Hepatocyte (in vitro differentiated cells): ENCODE data around the gene UBAP2L. TPM values are rescaled to one million over a fixed set of nuclear protein-coding genes. Genes with fewer than 3 reads are reported as not detected.
A peak's percentile ranks its signal among the peaks of the same experiment; 100 is the strongest.
"Not testable (repeated sequence)": the region's sequence is repeated elsewhere in the genome, so short reads cannot be mapped to it uniquely, and the experiment has no call there.

Source experiments
- DNase-seq: peaks from one replicate; pipeline ENCODE4 v3.0.0-alpha.2; 2016; ENCODE audit warnings: low spot score
- H2AFZ ChIP-seq: fragments of 200-600 bp; sonication (generic); 2 replicates; pipeline ENCODE4 v1.6.0; 2016; ENCODE audit warnings: antibody characterized with exemption, mild to moderate bottlenecking
- H3K27ac ChIP-seq: fragments of 200-600 bp; sonication (generic); 2 replicates; pipeline ENCODE4 v1.5.1; 2016; ENCODE audit warnings: mild to moderate bottlenecking
- H3K27me3 ChIP-seq: fragments of 200-600 bp; sonication (generic); 2 replicates; pipeline ENCODE4 v1.6.1; 2016
- H3K36me3 ChIP-seq: fragments of 200-600 bp; sonication (generic); replicated peaks from 2 replicates; pipeline ENCODE4 v1.5.1; 2016; ENCODE audit warnings: low read depth; ENCODE audit not compliant: insufficient read depth
- H3K4me1 ChIP-seq: fragments of 200-600 bp; sonication (generic); 2 replicates; pipeline ENCODE4 v1.5.1; 2016; ENCODE audit warnings: mild to moderate bottlenecking, moderate library complexity; ENCODE audit not compliant: insufficient read depth
- H3K4me2 ChIP-seq: fragments of 200-600 bp; sonication (generic); 2 replicates; pipeline ENCODE4 v1.6.0; 2016
- H3K4me3 ChIP-seq: fragments of 200-600 bp; sonication (generic); 2 replicates; pipeline ENCODE4 v1.5.1; 2016; ENCODE audit warnings: mild to moderate bottlenecking
- H3K79me2 ChIP-seq: fragments of 200-600 bp; sonication (generic); 2 replicates; pipeline ENCODE4 v1.6.0; 2017; ENCODE audit warnings: mild to moderate bottlenecking
- H3K9me2 ChIP-seq: fragments of 200-600 bp; sonication (generic); replicated peaks from 2 replicates; pipeline ENCODE4 v1.6.0; 2017; ENCODE audit warnings: mild to moderate bottlenecking; ENCODE audit not compliant: insufficient read depth
- H3K9me3 ChIP-seq: fragments of 200-600 bp; sonication (generic); 2 replicates; pipeline ENCODE4 v1.5.1; 2016; ENCODE audit warnings: low read depth, mild to moderate bottlenecking
- H4K20me1 ChIP-seq: fragments of 200-600 bp; sonication (generic); 2 replicates; pipeline ENCODE4 v1.6.0; 2016; ENCODE audit warnings: mild to moderate bottlenecking; ENCODE audit not compliant: insufficient read depth, poor library complexity, severe bottlenecking
- EZH2 ChIP-seq: fragments of 200-600 bp; sonication (generic); IDR thresholded peaks from 2 replicates; pipeline ENCODE4 v1.6.1; 2016; ENCODE audit warnings: antibody characterized with exemption, mild to moderate bottlenecking, borderline replicate concordance
- EZH2phosphoT487 ChIP-seq: fragments of 200-600 bp; sonication (generic); IDR thresholded peaks from one replicate; pipeline ENCODE4 v1.6.1; 2018; ENCODE audit warnings: antibody characterized with exemption, mild to moderate bottlenecking, low read depth, moderate library complexity; ENCODE audit not compliant: unreplicated experiment, severe bottlenecking
- WGBS: methylation state at CpG from one replicate; pipeline ENCODE4 v1.1.6; 2016; ENCODE audit warnings: low lambda C conversion rate; ENCODE audit errors: missing lambda C conversion rate; 5-methylcytosine and 5-hydroxymethylcytosine counted together
- polyA plus RNA-seq: library from polyadenylated mRNA; unstranded; fragments of >200 nt; fragmentation: Nextera tagmentation; extraction: Ambion mirVana; gene quantifications from 2 replicates; pipeline ENCODE4 v1.2.1, GENCODE V29; 2016
- total RNA-seq: library from RNA; depleted of rRNA; stranded (reverse); fragments of >200 nt; gene quantifications from 2 replicates; pipeline ENCODE4 v1.2.3, GENCODE V29; 2014
- TF ChIP-seq, protein P1 (sequence below): fragments of 200-600 bp; sonication (generic); IDR thresholded peaks from 2 replicates; pipeline ENCODE4 v1.5.1; 2016; ENCODE audit warnings: antibody characterized with exemption, mild to moderate bottlenecking; ENCODE audit not compliant: poor library complexity

The UBAP2L gene
- total and polyA plus RNA-seq, 2 experiments from 2014 or later = 103 to 119 TPM

DNA sequence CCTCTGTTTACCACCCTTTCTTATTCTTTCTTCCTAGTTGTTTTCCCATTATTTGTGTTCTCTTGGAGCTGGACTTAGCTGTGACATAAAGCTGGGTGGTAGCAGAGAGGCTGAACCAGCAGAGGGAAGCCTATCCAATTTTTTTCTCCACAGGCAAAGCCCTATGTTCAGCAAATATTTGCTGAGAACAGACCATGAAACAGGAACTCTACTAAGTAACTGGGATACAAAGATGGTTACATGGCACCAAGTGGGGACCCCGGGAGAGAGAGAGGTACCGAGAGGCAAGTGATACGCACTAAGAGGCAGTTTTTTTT lies 21.2 kb upstream of the UBAP2L start:
- no peaks in the 10 kb centered on the region for H3K27me3 ChIP-seq
- H3K27ac ChIP-seq = no peak overlapping the region
- H3K79me2 ChIP-seq = no peaks in the 10 kb centered on the region
- peak overlapping the region; percentile 49 for H2AFZ ChIP-seq
- TF ChIP-seq EZH2phosphoT487 (no peak), EZH2 (no peak)
- TF ChIP-seq, protein P1, sequence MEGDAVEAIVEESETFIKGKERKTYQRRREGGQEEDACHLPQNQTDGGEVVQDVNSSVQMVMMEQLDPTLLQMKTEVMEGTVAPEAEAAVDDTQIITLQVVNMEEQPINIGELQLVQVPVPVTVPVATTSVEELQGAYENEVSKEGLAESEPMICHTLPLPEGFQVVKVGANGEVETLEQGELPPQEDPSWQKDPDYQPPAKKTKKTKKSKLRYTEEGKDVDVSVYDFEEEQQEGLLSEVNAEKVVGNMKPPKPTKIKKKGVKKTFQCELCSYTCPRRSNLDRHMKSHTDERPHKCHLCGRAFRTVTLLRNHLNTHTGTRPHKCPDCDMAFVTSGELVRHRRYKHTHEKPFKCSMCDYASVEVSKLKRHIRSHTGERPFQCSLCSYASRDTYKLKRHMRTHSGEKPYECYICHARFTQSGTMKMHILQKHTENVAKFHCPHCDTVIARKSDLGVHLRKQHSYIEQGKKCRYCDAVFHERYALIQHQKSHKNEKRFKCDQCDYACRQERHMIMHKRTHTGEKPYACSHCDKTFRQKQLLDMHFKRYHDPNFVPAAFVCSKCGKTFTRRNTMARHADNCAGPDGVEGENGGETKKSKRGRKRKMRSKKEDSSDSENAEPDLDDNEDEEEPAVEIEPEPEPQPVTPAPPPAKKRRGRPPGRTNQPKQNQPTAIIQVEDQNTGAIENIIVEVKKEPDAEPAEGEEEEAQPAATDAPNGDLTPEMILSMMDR = no peak
- peak; percentile 41 for DNase-seq
- no peaks in the 10 kb centered on the region for H3K9me3 ChIP-seq
- H3K36me3 ChIP-seq = no peaks in the 10 kb centered on the region
- H3K4me2 ChIP-seq = peak overlapping the region; percentile 61
- WGBS = 85% methylated on average over 3 of the region's 3 CpGs
- no peaks in the 10 kb centered on the region for H3K9me2 ChIP-seq
- H3K4me1 ChIP-seq = no peaks in the 10 kb centered on the region
- H3K4me3 ChIP-seq = no peak overlapping the region
- no peaks in the 10 kb centered on the region for H4K20me1 ChIP-seq

DNA sequence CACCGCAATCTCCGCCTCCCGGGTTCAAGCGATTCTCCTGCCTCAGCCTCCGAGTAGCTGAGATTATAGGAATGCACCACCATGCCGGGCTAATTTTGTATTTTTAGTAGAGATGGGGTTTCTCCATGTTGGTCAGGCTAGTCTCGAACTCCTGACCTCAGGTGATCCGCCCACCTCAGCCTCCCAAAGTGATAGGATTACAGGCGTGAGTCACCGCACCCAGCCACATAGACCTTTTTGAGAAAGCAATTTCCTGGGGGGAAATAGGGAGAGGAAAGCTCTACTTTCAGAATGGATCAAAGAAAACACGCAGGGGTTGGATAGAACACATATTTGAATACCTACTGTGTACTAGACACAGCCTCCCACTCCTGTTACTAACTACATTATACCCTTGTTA lies 15.0 kb upstream of the UBAP2L start:
- not testable (repeated sequence) for H3K4me2 ChIP-seq, H3K9me2 ChIP-seq, H4K20me1 ChIP-seq, H3K4me3 ChIP-seq, DNase-seq, H3K36me3 ChIP-seq, H3K4me1 ChIP-seq, H3K27me3 ChIP-seq, H3K79me2 ChIP-seq, H3K27ac ChIP-seq, H2AFZ ChIP-seq, H3K9me3 ChIP-seq
- 96% methylated on average over 11 of the region's 11 CpGs for WGBS

DNA sequence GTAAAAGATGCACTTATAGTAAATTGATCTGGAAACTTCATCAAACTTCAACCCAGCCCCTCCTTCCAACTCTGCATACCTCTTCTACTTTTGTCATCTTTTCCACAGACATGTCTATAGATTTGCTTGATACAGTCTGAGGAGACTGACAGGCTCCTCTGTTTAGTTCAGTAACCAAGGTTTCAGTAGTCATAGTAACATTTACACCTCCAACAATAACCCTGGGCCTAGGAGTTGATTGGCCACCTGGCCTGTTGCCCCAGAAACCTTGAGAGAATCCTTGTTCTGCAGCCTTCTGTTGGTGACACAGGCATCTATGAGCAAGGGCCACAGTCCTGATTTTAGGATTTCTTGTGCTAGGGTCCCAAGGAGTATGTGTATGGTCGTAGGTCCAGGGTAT lies 14.6 kb upstream of the UBAP2L start, which contains the start of gene CFAP141:
Gene CFAP141 (minus strand): TSS at position 138 of the 400 bp plus-strand sequence. CDS start 26 bp downstream, at position 112.
- Histone ChIP-seq H4K20me1 (peaks cover 2% of the 10 kb centered on the region), H3K4me3 (no peak within 1 kb of the TSS), H3K36me3 (no peaks in the 10 kb centered on the region), H3K9me3 (no peaks in the 10 kb centered on the region), H3K9me2 (no peaks in the 10 kb centered on the region), H3K27me3 (no peaks in the 10 kb centered on the region), H3K4me1 (no peaks in the 10 kb centered on the region), H3K4me2 (no peak within 1 kb of the TSS), H2AFZ (no peak within 1 kb of the TSS), H3K27ac (no peak within 1 kb of the TSS), H3K79me2 (no peaks in the 10 kb centered on the region)
- 86% methylated on average over 1 of the region's 1 CpG for WGBS
- no peak for TF ChIP-seq EZH2phosphoT487
- TF ChIP-seq EZH2 = no peak
- TF ChIP-seq, protein P1 = no peak
- DNase-seq = no peak

DNA sequence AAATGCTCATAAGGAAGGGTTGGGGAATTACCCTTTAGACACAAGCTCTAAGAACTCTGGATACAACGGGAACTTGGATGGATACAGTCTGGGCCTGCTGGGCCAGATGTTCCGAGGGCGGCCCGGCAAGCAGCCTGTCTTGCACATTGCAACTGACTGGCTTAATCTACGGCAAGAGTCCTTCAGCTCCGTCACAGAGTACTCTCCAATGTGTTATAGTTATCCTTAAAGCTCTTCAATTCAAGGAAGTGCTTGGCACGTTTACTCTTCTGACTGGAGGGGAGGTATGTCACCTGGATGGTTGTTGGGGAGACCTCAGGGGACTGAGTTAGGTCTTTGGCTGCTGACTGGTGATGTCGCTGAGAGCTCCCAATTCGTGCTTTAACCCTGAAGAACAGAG lies 13.5 kb upstream of the UBAP2L start:
- H3K4me1 ChIP-seq = no peaks in the 10 kb centered on the region
- H4K20me1 ChIP-seq = peaks cover 2% of the 10 kb centered on the region
- TF ChIP-seq EZH2phosphoT487 = no peak
- no peak for TF ChIP-seq EZH2
- TF ChIP-seq, protein P1 = no peak
- H3K36me3 ChIP-seq = peaks cover 4% of the 10 kb centered on the region
- H3K9me2 ChIP-seq = no peaks in the 10 kb centered on the region
- no peak overlapping the region for H2AFZ ChIP-seq
- no peak for DNase-seq
- no peak overlapping the region for H3K27ac ChIP-seq
- WGBS = 92% methylated on average over 9 of the region's 9 CpGs
- no peaks in the 10 kb centered on the region for H3K27me3 ChIP-seq
- peaks cover 3% of the 10 kb centered on the region for H3K79me2 ChIP-seq
- no peaks in the 10 kb centered on the region for H3K9me3 ChIP-seq
- no peak overlapping the region for H3K4me3 ChIP-seq
- H3K4me2 ChIP-seq = no peak overlapping the region
